Measurements from ENCODE around the gene PDE11A.

PDE11A gene

DNA sequence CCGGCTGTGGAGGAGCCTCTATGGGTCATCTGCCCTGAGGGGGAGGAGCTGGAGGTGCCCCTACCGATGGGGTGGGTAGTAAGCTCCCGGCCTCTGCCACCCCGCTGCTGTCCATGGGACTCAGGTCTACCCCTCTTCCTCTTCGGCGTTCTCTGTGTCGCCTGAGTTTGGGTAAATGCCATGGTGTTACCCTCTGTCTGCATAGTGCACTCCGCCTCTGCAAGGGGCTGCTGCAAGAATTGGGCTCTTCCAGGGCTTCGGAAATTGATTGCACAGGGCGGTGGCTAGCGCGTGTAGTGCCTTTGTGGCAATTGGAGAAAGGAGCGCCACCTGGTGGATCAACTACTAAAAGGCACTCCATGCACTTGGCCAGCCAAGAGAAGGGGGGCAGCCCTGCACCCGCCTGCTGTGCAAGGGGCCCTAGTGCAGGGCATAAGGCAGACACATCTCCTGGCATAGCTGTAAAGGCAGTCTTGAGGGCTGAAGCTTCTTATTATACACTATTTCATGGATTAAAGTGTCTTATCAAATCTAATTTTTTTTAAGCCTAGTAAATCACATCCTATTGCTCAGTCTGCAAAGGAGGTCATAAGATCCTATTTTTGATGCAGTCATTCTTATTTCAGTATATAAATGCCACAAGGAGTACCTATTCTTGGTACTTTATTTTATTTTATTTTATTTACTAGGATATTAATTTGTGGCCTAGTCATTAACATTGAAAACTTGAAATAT lies 308.9 kb downstream of the PDE11A start:
- peak; percentile 38 to 55 (median 46) for DNase-seq (ENCODE audit: low read depth in 3 of 3)

DNA sequence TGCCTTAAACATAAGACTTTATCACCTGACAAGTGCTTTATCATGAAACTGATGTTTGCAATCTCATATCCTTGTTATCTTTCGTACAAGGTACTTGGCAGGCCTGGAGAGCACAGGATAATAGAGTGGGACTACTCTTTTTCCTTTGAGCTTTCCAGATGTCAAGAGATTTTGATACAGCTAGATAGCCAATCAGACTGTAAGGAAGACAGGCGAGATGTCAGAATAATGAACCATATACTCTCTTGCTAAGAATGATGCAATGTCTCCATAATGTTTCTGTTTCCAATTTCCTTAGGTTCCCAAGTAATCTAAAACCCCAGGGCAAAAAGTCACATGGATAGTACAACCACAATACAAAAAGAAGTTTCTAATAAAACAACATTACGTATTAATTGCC lies 313.1 kb downstream of the PDE11A start:
- no peak for DNase-seq (ENCODE audit: low read depth in 3 of 3)

DNA sequence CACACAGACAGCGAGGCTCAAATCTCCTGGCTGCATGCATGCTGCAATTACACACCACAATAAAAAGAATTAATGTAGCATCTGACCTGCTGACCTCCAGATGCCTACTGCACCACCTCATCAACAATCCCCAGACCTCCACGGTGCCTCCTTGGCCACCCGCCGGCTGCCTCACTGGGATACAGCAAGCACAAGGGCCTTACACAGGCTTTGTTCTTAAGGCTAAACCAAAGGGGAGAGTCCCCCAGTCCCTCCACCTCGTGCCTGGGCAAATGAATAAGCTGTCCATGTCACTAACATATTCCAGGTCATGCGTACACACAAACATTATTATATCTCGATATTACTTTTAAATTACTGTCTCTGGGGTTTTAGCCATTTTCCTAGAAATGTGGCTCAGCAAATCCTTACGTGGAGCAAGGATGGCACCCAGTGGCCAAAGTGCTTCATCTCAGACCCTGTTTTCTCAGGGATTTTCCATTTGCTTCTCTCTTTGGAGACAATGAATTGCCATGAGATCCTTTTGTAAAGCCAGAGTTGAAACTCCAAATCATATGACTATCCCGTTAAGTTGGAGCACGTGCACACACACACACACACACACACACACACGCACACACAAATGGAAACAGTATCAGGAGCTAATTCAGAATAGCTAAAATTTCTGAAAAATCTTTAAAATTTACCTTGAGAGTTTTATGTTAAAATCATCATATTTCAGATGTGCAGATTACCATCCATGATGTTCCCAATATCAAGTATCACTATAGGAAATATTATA lies 313.8 kb downstream of the PDE11A start:
- no peak for DNase-seq (ENCODE audit: low read depth in 3 of 3)

DNA sequence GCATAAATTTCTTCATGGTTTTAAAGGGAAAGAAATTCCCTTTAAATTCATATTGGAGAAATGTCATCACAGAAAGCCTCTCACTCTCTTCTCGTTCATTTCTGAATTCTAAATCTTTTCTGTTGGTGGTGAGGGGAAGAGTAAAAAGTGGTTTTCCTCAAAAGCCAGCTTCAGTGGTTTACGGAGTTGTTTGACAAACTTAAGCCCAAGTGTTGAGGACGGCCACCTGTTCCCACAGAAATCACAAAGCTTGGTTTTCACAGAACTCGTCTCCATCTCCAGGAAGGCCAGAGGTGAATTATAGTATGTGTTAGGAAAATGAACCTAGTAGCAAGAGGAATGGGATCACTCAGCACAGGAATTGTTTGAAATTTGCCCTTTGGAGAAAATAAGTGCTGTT lies 316.2 kb downstream of the PDE11A start:
- DNase-seq (ENCODE audit: low read depth in 3 of 3), result no peak

- DNase-seq (ENCODE audit: low read depth in 3 of 3), result no peak
Measured at GRCh38 chr2:177754492-177754873, 318.1 kb downstream of the PDE11A start.

DNA sequence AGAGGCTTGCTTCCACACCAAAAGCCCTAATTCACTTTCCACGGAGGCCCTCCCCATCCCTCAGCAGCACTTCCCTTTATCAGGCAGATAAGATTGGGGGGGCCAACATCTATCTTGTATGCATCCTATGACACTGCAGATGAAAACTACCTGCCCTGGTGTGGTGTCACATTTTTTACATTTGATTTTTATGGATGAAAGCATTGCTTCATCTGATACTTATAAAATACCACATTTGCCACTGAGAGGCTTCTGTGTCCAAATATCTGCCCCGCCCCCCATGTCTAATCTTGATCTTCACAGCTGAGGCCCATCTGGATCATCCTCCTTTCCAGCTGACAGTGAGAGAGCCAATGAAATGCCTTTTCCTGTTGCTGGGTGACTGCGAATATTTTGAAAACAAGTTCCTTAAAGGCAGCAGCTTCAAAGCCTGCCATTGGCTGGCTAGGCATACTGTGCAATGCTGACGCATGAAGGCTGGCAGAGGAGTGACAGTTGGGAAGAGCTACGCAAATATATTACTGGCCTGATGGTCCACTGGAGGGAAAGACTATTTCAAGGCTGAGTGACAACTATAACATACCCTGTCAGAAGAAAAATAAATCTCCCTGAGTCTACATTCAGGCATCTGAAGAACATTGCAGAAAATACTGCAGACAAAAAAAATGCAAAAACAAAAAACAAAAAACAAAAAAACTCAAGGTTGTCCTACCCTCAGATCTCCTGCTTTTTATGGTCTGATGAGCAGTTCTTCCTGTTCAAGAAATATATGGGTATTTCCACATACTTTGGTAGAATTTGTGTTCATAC lies 318.7 kb downstream of the PDE11A start:
- no peak for DNase-seq (ENCODE audit: low read depth in 3 of 3)

DNA sequence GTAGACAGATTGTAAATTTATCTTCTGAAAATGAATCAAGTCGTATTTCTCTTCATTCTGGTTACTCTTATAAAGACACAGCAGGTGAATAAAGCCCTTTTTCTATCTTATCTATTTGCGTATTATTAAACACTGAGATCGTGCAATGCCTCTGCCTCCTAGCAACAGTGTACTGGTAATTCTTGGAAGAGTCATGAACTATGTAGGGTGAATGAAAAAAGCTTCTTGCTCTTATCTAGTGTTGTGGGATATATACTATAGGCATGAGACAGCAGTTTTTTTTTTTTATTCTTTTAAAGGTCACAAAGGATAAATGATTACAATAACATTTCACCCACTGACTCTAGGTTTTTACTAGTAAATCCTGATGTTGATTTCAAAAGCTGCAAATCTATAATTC lies 324.2 kb downstream of the PDE11A start:
- no peak for DNase-seq (ENCODE audit: low read depth in 3 of 3)

- no peak for DNase-seq (ENCODE audit: low read depth in 3 of 3)
Measured at GRCh38 chr2:177747384-177747783, 325.2 kb downstream of the PDE11A start.

DNA sequence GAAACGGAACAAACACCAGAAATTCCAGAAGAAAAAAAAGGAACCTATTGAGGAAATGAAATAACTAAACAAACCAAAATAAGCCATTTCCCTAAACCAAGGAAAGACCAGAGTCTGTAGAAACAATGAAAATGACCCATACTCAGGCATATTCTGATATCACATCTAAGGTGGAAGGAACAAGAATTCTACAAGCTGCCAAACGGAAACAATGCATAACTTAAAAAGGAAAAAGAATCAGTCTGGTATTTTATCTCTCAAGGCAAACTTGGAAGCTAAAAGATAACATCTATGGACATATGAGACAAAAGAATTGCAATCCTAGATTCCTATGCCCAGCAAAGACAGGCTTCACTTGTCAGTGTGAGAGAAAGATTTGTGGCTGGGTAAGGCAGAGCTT lies 326.2 kb downstream of the PDE11A start:
- no peak for DNase-seq (ENCODE audit: low read depth in 3 of 3)

DNA sequence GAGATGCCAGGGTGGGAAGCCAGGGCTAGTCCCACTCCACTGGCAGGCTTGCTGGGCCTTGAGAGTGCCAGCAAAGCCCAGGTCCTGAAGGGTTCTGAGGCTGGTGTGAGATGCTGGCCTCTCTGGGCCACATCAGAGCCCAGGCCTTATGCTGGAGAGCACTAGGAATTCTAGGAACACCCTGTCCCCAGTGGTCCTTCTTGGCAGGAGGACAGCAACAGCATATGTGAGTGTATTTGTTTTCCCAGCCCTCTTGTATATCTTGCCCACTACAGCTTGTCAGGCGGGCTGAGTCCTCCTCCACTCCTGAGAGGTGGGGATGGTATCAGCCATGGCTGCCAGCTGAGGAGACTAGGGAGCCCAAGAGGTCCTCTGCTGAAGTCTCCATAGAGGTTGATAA lies 327.0 kb downstream of the PDE11A start:
- no peak for DNase-seq (ENCODE audit: low read depth in 3 of 3)

DNA sequence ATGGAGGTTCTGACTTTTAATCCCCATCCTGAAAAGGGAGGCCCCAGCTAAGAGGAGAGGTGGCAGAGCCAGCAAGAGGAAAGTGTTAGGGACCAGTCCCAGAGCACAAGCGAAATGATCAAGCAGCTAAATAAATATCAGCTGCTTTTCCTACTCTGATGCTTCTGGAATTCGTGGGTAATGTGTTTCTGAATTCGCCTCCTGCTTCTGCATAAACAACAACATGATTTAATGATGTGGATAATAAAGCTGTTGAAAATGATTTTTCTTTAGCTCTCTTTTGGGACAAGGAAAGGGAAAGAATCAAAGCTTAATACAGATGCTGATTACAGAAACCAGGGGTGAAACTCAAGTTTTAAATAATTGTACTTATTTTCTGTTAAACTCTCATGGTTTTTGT lies 329.7 kb downstream of the PDE11A start:
- DNase-seq (ENCODE audit: low read depth in 3 of 3), result no peak

GRCh38 chr2:177741866-177742265 lies 330.7 kb downstream of the PDE11A start:
- no peak for DNase-seq (ENCODE audit: low read depth in 3 of 3)

GRCh38 chr2:177740700-177741099 lies 331.9 kb downstream of the PDE11A start:
- DNase-seq (ENCODE audit: low read depth in 3 of 3), result no peak

GRCh38 chr2:177738461-177739235 lies 333.9 kb downstream of the PDE11A start:
- no peak for DNase-seq (ENCODE audit: low read depth in 3 of 3)

- no peak for DNase-seq (ENCODE audit: low read depth in 3 of 3)
Measured at GRCh38 chr2:177735318-177735803, 337.2 kb downstream of the PDE11A start.

DNA sequence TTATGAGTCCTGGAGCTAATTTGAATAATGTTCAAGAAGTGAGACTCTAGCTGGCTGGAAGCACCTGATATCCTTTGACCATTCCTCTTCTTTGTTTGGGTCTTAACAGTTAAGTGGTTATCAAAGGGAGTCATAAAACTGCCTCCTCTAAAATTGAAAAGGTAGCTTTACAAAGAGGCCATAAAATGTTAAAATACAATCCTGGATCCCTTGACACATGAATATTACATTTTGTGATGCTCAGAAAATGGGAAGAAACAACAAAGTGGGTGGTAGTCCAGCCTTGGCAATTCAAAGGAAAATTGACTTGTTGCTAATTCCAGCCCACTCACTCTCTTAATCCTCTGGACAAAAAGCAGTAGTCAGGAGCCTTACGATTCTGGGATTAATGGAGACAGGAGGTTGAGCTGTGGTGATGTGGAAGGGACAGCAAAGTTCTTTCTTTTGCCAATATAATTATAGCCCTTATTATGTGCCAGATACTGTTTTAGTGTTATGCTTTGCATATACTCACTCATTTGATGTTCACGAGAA lies 339.2 kb downstream of the PDE11A start:
- no peak for DNase-seq (ENCODE audit: low read depth in 3 of 3)

DNA sequence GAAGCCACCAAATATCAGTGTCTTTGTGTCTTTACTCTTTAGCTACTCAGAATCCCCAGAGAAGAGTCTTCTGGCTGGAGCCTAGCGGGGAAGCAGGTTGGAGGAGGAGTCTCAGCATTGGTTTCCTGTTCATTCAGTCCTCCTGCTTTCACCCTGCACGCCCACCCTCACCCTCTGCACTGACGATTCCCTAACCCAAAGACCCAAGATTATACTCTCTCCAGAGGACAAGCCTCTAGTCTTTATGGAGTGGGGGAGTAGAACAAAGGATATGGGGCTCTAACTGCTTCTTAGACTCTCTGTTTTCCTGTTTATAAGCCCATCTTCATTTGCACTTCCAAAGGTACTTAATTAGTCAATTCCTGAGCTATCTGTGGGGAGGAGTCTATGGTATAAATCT lies 341.2 kb downstream of the PDE11A start:
- DNase-seq (ENCODE audit: low read depth in 3 of 3), result no peak

DNA sequence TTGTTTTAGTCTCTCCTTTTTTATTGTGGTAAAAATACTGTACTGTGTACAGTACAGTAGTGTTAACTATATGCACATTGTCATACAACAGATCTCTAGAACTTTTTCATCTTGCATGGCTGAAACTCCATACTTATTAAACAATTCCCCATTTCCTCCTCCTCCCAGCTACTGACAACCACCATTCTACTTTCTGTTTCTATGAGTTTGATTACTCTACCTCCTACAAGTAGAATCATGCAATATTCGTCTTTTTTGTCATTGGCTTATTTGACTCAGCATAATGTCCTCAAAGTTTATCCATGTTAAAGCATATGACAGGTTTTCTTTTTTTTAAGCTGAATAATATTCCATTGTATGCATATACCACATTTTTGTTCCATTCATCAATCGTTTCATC lies 341.8 kb downstream of the PDE11A start:
- no peak for DNase-seq (ENCODE audit: low read depth in 3 of 3)

DNA sequence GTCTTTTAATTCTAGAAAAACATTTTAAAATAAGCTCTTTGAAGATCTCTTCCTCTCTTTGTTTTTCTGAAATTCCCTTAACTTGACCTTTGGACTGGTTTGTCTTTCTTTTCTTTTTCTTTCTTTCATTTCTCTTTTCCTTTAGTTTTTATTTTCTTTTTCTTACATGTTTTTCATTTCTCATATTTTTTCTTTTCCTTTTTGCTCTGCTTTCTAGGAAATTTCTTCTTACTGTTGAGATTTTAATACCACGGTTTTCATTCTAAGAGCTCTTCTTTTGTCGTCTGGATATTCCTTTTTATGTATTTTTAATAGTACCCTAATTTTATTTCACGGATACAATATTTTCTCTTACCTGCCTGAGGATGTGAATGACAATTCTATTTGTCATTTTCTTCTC lies 342.2 kb downstream of the PDE11A start:
- DNase-seq (ENCODE audit: low read depth in 3 of 3), result no peak

GRCh38 chr2:177728920-177729319 lies 343.7 kb downstream of the PDE11A start:
- DNase-seq (ENCODE audit: low read depth in 3 of 3), result no peak

DNA sequence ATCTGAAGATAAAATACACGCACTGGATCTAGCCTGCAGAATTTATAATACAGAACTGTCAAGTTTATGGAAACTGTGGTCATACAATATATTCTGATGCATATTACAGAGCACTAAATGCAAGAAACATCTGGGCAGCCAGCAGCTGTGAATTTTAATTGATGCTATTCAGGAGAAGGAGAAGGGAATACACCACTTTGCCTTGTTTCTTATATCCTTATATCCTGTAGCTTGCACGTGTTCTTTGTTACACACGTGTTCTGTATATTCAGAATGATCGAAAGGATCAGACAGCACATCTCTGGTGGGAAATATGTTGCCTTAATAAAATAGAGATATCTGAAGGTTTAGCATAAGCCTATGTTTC lies 344.2 kb downstream of the PDE11A start:
- DNase-seq (ENCODE audit: low read depth in 3 of 3), result no peak

Data from stimulated activated CD4-positive, alpha-beta T cell treated with anti-CD3 and anti-CD28 coated beads, TNF-alpha, amount 100 ng/mL, for 4 hours (primary cell).